Activated CD8-positive, alpha-beta T cell treated with anti-CD3 and anti-CD28 coated beads for 36 hours (primary cell): ENCODE measurements around the gene NGLY1. TPM values are rescaled to one million over a fixed set of nuclear protein-coding genes. Genes with fewer than 3 reads are reported as not detected.

Source experiments
- ATAC-seq: fragments of 200-7000 bp; cut with Tn5 transposase; one replicate; pipeline ENCODE4 v1.10.0; 2021; ENCODE audit warnings: mild to moderate bottlenecking, moderate library complexity
- CTCF ChIA-PET: fragments of 350-600 bp; sonication (Branson Sonifier 250); formaldehyde crosslinking; loops from one replicate; lab custom pipeline; 2021; ENCODE audit warnings: antibody characterized with exemption; lab: Charles Lee
- POLR2A ChIA-PET: fragments of 350-600 bp; sonication (Branson Sonifier 250); formaldehyde crosslinking; loops from one replicate; lab custom pipeline; 2021; ENCODE audit warnings: antibody characterized with exemption; lab: Charles Lee
- DNase-seq: peaks from one replicate; pipeline ENCODE4 v3.0.0-alpha.2; 2020
- H3K27ac Mint-ChIP-seq: one replicate; pipeline ENCODE4 v1.8.0; 2021; ENCODE audit warnings: mild to moderate bottlenecking, mixed read lengths
- H3K27me3 Mint-ChIP-seq: one replicate; pipeline ENCODE4 v1.8.0; 2021; ENCODE audit warnings: mixed read lengths
- H3K36me3 Mint-ChIP-seq: one replicate; pipeline ENCODE4 v1.8.0; 2021; ENCODE audit warnings: low read depth, mixed read lengths
- H3K4me1 Mint-ChIP-seq: one replicate; pipeline ENCODE4 v1.8.0; 2021; ENCODE audit warnings: low read depth, mixed read lengths
- H3K4me3 Mint-ChIP-seq: one replicate; pipeline ENCODE4 v1.8.0; 2021; ENCODE audit warnings: mild to moderate bottlenecking, moderate library complexity, mixed read lengths
- H3K9me3 Mint-ChIP-seq: one replicate; pipeline ENCODE4 v1.8.0; 2021; ENCODE audit warnings: mixed read lengths
- intact Hi-C: fragments of 100-400 bp; cut with micrococcal nuclease; formaldehyde crosslinking; loops from one replicate; pipeline ENCODE4 v1.10.0; 2022
- total RNA-seq, 2 experiments: library from RNA; stranded (reverse); gene quantifications; one replicate each; pipeline ENCODE4 v1.2.3, GENCODE V29; 2021
- TF ChIP-seq, protein P1 (sequence below): fragments of 200-600 bp; IDR thresholded peaks from one replicate; pipeline ENCODE4 v1.8.0; 2022; ENCODE audit warnings: antibody characterized with exemption, mild to moderate bottlenecking

NGLY1 gene
- total RNA-seq, 2 experiments from 2014 or later, result 142 to 146 TPM

DNA sequence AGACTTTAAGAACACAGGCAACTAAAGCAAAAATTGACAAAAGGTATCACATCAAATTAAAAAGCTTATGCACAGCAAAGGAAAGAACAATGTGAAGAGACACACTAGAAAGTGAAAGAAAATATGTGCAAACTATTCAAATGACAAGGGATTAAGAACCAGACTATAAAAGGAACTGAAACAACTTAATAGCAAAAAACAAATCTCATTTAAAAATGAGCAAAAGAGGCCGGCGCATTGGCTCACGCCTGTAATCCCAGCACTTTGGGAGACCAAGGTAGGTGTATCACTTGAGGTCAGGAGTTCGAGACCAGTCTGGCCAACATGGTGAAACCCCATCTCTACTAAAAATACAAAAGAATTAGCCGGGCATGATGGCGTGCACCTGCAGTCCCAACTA, 14.4 kb downstream of the NGLY1 start:
- DNase-seq (no peak), ATAC-seq (no peak)
- Mint-ChIP-seq H3K4me1 (peaks cover 30% of the 10 kb centered on the region), H3K27me3 (no peaks in the 10 kb centered on the region), H3K4me3 (no peak overlapping the region), H3K9me3 (peaks cover 13% of the 10 kb centered on the region), H3K36me3 (peaks cover 70% of the 10 kb centered on the region), H3K27ac (peak overlapping the region; percentile 60)
- intact Hi-C loops, result no loop called here
- TF ChIP-seq, protein P1, sequence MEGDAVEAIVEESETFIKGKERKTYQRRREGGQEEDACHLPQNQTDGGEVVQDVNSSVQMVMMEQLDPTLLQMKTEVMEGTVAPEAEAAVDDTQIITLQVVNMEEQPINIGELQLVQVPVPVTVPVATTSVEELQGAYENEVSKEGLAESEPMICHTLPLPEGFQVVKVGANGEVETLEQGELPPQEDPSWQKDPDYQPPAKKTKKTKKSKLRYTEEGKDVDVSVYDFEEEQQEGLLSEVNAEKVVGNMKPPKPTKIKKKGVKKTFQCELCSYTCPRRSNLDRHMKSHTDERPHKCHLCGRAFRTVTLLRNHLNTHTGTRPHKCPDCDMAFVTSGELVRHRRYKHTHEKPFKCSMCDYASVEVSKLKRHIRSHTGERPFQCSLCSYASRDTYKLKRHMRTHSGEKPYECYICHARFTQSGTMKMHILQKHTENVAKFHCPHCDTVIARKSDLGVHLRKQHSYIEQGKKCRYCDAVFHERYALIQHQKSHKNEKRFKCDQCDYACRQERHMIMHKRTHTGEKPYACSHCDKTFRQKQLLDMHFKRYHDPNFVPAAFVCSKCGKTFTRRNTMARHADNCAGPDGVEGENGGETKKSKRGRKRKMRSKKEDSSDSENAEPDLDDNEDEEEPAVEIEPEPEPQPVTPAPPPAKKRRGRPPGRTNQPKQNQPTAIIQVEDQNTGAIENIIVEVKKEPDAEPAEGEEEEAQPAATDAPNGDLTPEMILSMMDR, result no peak
- CTCF ChIA-PET, result no interaction called here
- POLR2A ChIA-PET, result interaction anchor here (0.8 kb wide), 1 partner anchor 11 kb away, joined by 3 read pairs; no protein-coding TSS in a partner anchor

DNA sequence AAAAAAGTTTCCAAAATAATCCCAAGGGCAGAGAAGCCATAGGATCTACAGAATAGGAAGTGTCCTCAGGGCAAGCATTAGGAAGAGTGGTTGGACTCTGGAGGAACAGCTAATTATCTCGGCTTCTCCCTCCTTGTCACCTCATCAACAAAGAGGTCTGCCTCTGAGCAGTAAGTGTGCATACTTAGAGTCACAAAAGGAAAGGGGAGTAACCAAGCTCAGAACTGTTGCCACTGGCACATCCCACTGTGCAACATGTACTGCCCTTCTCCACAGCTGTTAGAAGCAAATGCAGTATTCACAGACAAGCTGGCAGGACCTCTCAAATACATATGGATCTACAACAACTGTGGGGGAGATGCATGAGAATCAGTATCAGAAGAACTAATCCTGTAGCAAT, 31.5 kb downstream of the NGLY1 start:
- Mint-ChIP-seq H3K4me1 (peaks cover 7% of the 10 kb centered on the region), H3K27ac (no peak overlapping the region), H3K9me3 (no peaks in the 10 kb centered on the region), H3K36me3 (peaks cover 60% of the 10 kb centered on the region), H3K27me3 (no peaks in the 10 kb centered on the region), H3K4me3 (no peak overlapping the region)
- ChIA-PET POLR2A (interaction anchor here (0.8 kb wide), 1 partner anchor 14 kb away, joined by 3 read pairs; no protein-coding TSS in a partner anchor), CTCF (interaction anchor here (1.4 kb wide), 1 partner anchor 175 kb away, joined by 3 read pairs; no protein-coding TSS in a partner anchor)
- DNase-seq (no peak), ATAC-seq (no peak)
- intact Hi-C loops, result no loop called here
- TF ChIP-seq, protein P1, result no peak

DNA sequence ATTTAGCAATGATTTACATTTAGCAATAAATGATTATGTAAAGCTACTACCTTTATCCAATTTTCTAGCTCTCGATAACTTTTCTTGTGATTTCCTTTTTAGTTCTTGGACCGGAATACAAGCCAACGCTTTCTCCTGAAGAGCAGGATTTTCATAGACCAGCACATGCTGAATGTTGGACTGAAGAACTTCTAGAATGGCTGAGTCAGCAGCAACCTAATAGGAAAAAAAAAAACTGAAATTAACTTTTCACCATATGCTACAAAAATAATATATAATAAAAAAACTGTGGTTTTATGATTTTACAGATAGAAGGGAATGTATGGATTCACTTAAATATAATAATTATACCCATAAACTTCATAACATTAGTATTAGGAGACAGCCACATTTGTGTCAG, 32.2 kb downstream of the NGLY1 start:
- CTCF ChIA-PET, result interaction anchor here (1.4 kb wide), 1 partner anchor 175 kb away, joined by 3 read pairs; no protein-coding TSS in a partner anchor
- no peaks in the 10 kb centered on the region for H3K27me3 Mint-ChIP-seq
- intact Hi-C loops, result no loop called here
- ATAC-seq (no peak), DNase-seq (no peak)
- POLR2A ChIA-PET, result no interaction called here
- no peaks in the 10 kb centered on the region for H3K9me3 Mint-ChIP-seq
- H3K27ac Mint-ChIP-seq, result no peak overlapping the region
- H3K36me3 Mint-ChIP-seq, result peaks cover 58% of the 10 kb centered on the region
- H3K4me3 Mint-ChIP-seq, result no peak overlapping the region
- TF ChIP-seq, protein P1, result no peak
- H3K4me1 Mint-ChIP-seq, result peaks cover 3% of the 10 kb centered on the region

DNA sequence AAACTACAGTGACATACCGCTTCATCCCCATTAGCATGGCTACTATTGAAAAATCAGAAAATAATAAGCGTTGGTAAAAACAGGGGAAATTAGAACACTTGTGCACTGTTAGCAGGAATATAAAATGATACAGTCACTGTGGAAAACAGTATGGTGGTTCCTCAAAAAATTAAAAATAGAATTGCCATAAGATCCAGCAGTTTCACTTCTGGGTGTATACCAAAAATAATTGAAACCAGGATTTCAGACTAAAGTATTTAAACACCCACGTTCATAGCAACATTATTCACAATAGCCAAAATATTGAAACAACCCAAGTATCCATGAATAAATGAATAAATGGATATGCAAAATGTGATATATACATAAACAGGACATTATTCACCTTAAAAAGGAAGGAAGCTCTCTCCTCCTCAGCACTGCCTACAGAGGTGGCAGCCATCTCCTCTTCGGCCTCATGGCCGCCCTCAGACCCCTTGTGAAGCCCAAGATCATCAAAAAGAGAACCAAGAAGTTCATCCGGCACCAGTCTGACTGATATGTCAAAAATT, 34.1 kb downstream of the NGLY1 start:
- Mint-ChIP-seq H3K27ac (no peak overlapping the region), H3K4me1 (peaks cover 3% of the 10 kb centered on the region), H3K27me3 (no peaks in the 10 kb centered on the region), H3K36me3 (peaks cover 67% of the 10 kb centered on the region), H3K4me3 (no peak overlapping the region), H3K9me3 (peaks cover 1% of the 10 kb centered on the region)
- TF ChIP-seq, protein P1, result no peak
- ATAC-seq (no peak), DNase-seq (no peak)
- POLR2A ChIA-PET, result no interaction called here
- intact Hi-C loops, result no loop called here
- CTCF ChIA-PET, result no interaction called here

DNA sequence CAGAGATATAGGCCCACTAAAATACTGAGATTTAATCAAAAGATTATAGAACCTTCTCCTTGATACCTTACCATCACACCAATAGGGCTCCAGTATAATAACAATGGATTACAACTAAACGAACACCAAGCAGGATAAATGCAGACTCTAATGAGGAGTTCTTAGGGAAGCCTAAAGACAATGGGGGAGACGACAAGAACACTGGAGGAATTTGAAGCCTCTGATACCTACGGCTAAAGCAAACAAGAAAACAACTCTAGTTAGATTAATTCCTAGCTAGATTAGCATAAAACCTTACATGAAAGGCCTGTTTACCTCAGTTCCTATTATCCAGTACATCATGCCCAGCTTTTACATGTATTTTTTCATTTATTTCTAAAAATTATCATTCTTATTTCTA, 35.1 kb downstream of the NGLY1 start:
- Mint-ChIP-seq H3K4me3 (no peak overlapping the region), H3K27me3 (no peaks in the 10 kb centered on the region), H3K4me1 (peaks cover 6% of the 10 kb centered on the region), H3K27ac (no peak overlapping the region), H3K9me3 (peaks cover 1% of the 10 kb centered on the region), H3K36me3 (peaks cover 74% of the 10 kb centered on the region)
- ChIA-PET POLR2A (no interaction called here), CTCF (no interaction called here)
- no peak for ATAC-seq
- intact Hi-C loops, result no loop called here
- TF ChIP-seq, protein P1, result no peak
- no peak for DNase-seq
